ENCODE measurements around the gene ATXN7L3. TPM values are rescaled to one million over a fixed set of nuclear protein-coding genes. Genes with fewer than 3 reads are reported as not detected.

Gene ATXN7L3
- total and polyA plus RNA-seq, 2 donors from 2014 or later: 20.0 to 64.8 TPM

GRCh38 chr17:44167181-44167861 is 32.4 kb downstream of the ATXN7L3 start:
- no peak overlapping the region for H3K4me3 ChIP-seq (ENCODE audit: low read length in 3 of 3)
- no peak overlapping the region for H3K27ac ChIP-seq (ENCODE audit: low read depth in 2 of 2, low read length in 2 of 2)
- DNase-seq (peak in 1 of 5 donors; percentile 31), FAIRE-seq (no peak)
- no peaks in the 10 kb centered on the region for H3K36me3 ChIP-seq (ENCODE audit: control insufficient read depth in 2 of 3, insufficient read depth in 3 of 3, low read length in 3 of 3)
- H3K4me1 ChIP-seq (ENCODE audit: control insufficient read depth in 2 of 3, insufficient read depth in 2 of 3, low read depth in 1 of 3, low read length in 3 of 3): peaks cover 0 to 7% (median 0%) of the 10 kb centered on the region in 3 donors
- no peaks in the 10 kb centered on the region for H3K27me3 ChIP-seq (ENCODE audit: control insufficient read depth, insufficient read depth, low read length)
- no peak overlapping the region for H3K9ac ChIP-seq (ENCODE audit: low read length in 3 of 3)
- no peak for TF ChIP-seq CTCF (IDR thresholded peaks at IDR 0.05; ENCODE audit: borderline replicate concordance, extremely low read depth, insufficient read depth)
- intact Hi-C loops (cut with DNase I): no loop called here
- H3K9me3 ChIP-seq (ENCODE audit: control insufficient read depth in 2 of 3, insufficient read depth in 1 of 3, low read length in 3 of 3): no peaks in the 10 kb centered on the region

- intact Hi-C loops (cut with DNase I): no loop called here
- Histone ChIP-seq H3K9me3 (ENCODE audit: control insufficient read depth in 2 of 3, insufficient read depth in 1 of 3, low read length in 3 of 3) (no peaks in the 10 kb centered on the region), H3K27me3 (ENCODE audit: control insufficient read depth, insufficient read depth, low read length) (no peaks in the 10 kb centered on the region), H3K4me3 (ENCODE audit: low read length in 3 of 3) (no peak overlapping the region), H3K27ac (ENCODE audit: low read depth in 2 of 2, low read length in 2 of 2) (no peak overlapping the region), H3K36me3 (ENCODE audit: control insufficient read depth in 2 of 3, insufficient read depth in 3 of 3, low read length in 3 of 3) (no peaks in the 10 kb centered on the region), H3K9ac (ENCODE audit: low read length in 3 of 3) (no peak overlapping the region), H3K4me1 (ENCODE audit: control insufficient read depth in 2 of 3, insufficient read depth in 2 of 3, low read depth in 1 of 3, low read length in 3 of 3) (peaks cover 0 to 2% (median 0%) of the 10 kb centered on the region in 3 donors)
- FAIRE-seq (no peak), DNase-seq (no peak)
- no peak for TF ChIP-seq CTCF (IDR thresholded peaks at IDR 0.05; ENCODE audit: borderline replicate concordance, extremely low read depth, insufficient read depth)
These were observed 35.2 kb downstream of the ATXN7L3 start for GRCh38 chr17:44164476-44164875.

GRCh38 chr17:44159519-44160210 is 40.0 kb downstream of the ATXN7L3 start:
- FAIRE-seq (no peak), DNase-seq (no peak)
- Histone ChIP-seq H3K27me3 (ENCODE audit: control insufficient read depth, insufficient read depth, low read length) (no peaks in the 10 kb centered on the region), H3K9me3 (ENCODE audit: control insufficient read depth in 2 of 3, insufficient read depth in 1 of 3, low read length in 3 of 3) (no peaks in the 10 kb centered on the region), H3K36me3 (ENCODE audit: control insufficient read depth in 2 of 3, insufficient read depth in 3 of 3, low read length in 3 of 3) (no peaks in the 10 kb centered on the region), H3K4me3 (ENCODE audit: low read length in 3 of 3) (no peak overlapping the region), H3K27ac (ENCODE audit: low read depth in 2 of 2, low read length in 2 of 2) (no peak overlapping the region), H3K4me1 (ENCODE audit: control insufficient read depth in 2 of 3, insufficient read depth in 2 of 3, low read depth in 1 of 3, low read length in 3 of 3) (no peaks in the 10 kb centered on the region), H3K9ac (ENCODE audit: low read length in 3 of 3) (no peak overlapping the region)
- intact Hi-C loops (cut with DNase I): no loop called here
- TF ChIP-seq CTCF (IDR thresholded peaks at IDR 0.05; ENCODE audit: borderline replicate concordance, extremely low read depth, insufficient read depth): no peak
